ENCODE results near the gene UBL5. TPM values are rescaled to one million over a fixed set of nuclear protein-coding genes. Genes with fewer than 3 reads are reported as not detected.

Gene UBL5
- total RNA-seq, 1 experiment from 2014 or later: 233 TPM

DNA sequence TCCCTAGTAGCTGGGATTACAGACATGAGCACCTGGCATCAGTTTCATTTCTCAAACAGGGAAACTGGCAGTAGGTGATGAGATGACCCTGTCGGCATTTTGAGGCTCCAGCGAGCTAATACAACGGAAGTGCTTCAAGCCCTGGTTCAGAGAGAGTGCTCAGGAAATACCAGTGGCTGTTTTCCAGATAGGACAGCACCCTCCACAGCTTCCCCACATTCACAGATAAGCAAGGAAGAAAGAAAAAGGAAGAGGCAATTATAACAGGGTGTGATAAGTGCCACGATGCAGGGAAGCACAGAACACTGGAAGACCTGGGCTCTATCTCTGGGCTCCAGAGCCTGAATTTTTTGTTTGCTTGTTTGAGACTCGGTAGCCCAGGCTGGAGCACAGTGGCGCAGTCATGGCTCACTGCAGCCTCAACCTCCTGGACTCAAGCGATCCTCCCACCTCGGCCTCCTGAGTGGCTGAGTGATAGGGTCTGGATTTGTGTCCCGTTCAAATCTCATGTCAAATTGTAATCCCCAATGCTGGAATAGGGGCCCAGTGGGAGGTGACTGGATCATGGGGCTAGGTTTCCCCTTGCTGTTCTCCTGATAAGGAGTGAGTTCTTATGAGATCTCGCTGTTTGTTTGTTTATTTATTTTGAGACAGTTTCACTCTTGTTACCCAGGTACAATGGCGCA lies 50.9 kb downstream of the UBL5 start:
- no peak for DNase-seq
- Mint-ChIP-seq H3K27me3 (ENCODE audit: unreplicated experiment) (no peaks in the 10 kb centered on the region), H3K9me3 (ENCODE audit: low read depth, unreplicated experiment) (no peaks in the 10 kb centered on the region), H3K4me3 (ENCODE audit: low read depth, unreplicated experiment) (no peak overlapping the region), H3K36me3 (ENCODE audit: insufficient read depth, unreplicated experiment) (no peaks in the 10 kb centered on the region), H3K4me1 (ENCODE audit: low read depth, unreplicated experiment) (no peaks in the 10 kb centered on the region), H3K27ac (ENCODE audit: unreplicated experiment) (no peak overlapping the region)
- no TSS peak for BruUV-seq (replicated peaks)
- intact Hi-C loops (cut with micrococcal nuclease; ENCODE audit: unreplicated experiment): no loop called here
- TF ChIP-seq, protein P1, sequence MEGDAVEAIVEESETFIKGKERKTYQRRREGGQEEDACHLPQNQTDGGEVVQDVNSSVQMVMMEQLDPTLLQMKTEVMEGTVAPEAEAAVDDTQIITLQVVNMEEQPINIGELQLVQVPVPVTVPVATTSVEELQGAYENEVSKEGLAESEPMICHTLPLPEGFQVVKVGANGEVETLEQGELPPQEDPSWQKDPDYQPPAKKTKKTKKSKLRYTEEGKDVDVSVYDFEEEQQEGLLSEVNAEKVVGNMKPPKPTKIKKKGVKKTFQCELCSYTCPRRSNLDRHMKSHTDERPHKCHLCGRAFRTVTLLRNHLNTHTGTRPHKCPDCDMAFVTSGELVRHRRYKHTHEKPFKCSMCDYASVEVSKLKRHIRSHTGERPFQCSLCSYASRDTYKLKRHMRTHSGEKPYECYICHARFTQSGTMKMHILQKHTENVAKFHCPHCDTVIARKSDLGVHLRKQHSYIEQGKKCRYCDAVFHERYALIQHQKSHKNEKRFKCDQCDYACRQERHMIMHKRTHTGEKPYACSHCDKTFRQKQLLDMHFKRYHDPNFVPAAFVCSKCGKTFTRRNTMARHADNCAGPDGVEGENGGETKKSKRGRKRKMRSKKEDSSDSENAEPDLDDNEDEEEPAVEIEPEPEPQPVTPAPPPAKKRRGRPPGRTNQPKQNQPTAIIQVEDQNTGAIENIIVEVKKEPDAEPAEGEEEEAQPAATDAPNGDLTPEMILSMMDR (IDR thresholded peaks at IDR 0.05; ENCODE audit: unreplicated experiment): no peak
- CTCF ChIA-PET: no interaction called here

Other genes with a start within 250 kb of the UBL5 start
- gene ZNF121, start 243.4 kb upstream of the UBL5 start, total RNA-seq (2022): 61.1 and 66.2 TPM in 2 replicates
- 26.0 and 27.3 TPM in 2 replicates for gene ZNF561, start 206.7 kb upstream of the UBL5 start, total RNA-seq (2022)
- gene ZNF562, start 152.8 kb upstream of the UBL5 start, total RNA-seq (2022): 31.8 and 35.2 TPM in 2 replicates
- gene ZNF846, start 59.2 kb upstream of the UBL5 start, total RNA-seq (2022): 7.8 and 8.0 TPM in 2 replicates
- 20.7 and 21.4 TPM in 2 replicates for gene FBXL12, start 8.8 kb upstream of the UBL5 start, total RNA-seq (2022)
- 49.5 and 51.0 TPM in 2 replicates for gene PIN1, start 7.4 kb downstream of the UBL5 start, total RNA-seq (2022)
- gene OLFM2, start 108.6 kb downstream of the UBL5 start, total RNA-seq (2022): 11.2 and 14.9 TPM in 2 replicates
- 0.26 and 0.49 TPM in 2 replicates for gene COL5A3, start 182.6 kb downstream of the UBL5 start, total RNA-seq (2022)
- gene RDH8, start 185.6 kb downstream of the UBL5 start, total RNA-seq (2022): not detected in 2 replicates